Putamen (tissue), 1 donor: ENCODE results near the gene PTTG2.
"Not testable (repeated sequence)": the region's sequence is repeated elsewhere in the genome, so short reads cannot be mapped to it uniquely, and the experiment has no call there.

ENCODE experiments used
- DNase-seq: peaks from one replicate; pipeline ENCODE4 v3.0.0-alpha.2; 2016; ENCODE audit warnings: low spot score

PTTG2 gene

GRCh38 chr4:37956941-37957340, 3.3 kb upstream of the PTTG2 start:
- no peak for DNase-seq

- DNase-seq: no peak
Observed at GRCh38 chr4:37958932-37959331, 1.3 kb upstream of the PTTG2 start.

- DNase-seq: no peak
Observed at GRCh38 chr4:37960679-37961450, 667 bp downstream of the PTTG2 start.

- DNase-seq: no peak
Observed at GRCh38 chr4:37964734-37965457, 4.7 kb downstream of the PTTG2 start.

- no peak for DNase-seq
Observed at GRCh38 chr4:37966044-37966443, 5.8 kb downstream of the PTTG2 start.

- no peak for DNase-seq
Observed at GRCh38 chr4:37967736-37968135, 7.5 kb downstream of the PTTG2 start.

- no peak for DNase-seq
Observed at GRCh38 chr4:37968747-37969146, 8.5 kb downstream of the PTTG2 start.

GRCh38 chr4:37970702-37971101, 10.5 kb downstream of the PTTG2 start:
- no peak for DNase-seq

GRCh38 chr4:37971202-37971601, 11.0 kb downstream of the PTTG2 start:
- no peak for DNase-seq

GRCh38 chr4:37973441-37973840, 13.2 kb downstream of the PTTG2 start:
- no peak for DNase-seq

- DNase-seq: not testable (repeated sequence)
Observed at GRCh38 chr4:37975321-37975822, 15.2 kb downstream of the PTTG2 start.

GRCh38 chr4:37976507-37976906, 16.3 kb downstream of the PTTG2 start:
- no peak for DNase-seq

GRCh38 chr4:37976991-37977470, 16.8 kb downstream of the PTTG2 start:
- peak; percentile 30 for DNase-seq

GRCh38 chr4:37977471-37978247, 17.5 kb downstream of the PTTG2 start:
- peak; percentile 62 for DNase-seq

GRCh38 chr4:37978248-37978924, 18.2 kb downstream of the PTTG2 start:
- no peak for DNase-seq

GRCh38 chr4:37980246-37980645, 20.0 kb downstream of the PTTG2 start:
- no peak for DNase-seq

- no peak for DNase-seq
Observed at GRCh38 chr4:37981425-37981824, 21.2 kb downstream of the PTTG2 start.

- DNase-seq: no peak
Observed at GRCh38 chr4:37981844-37982720, 21.9 kb downstream of the PTTG2 start.

GRCh38 chr4:37982736-37983135, 22.5 kb downstream of the PTTG2 start:
- DNase-seq: no peak

- no peak for DNase-seq
Observed at GRCh38 chr4:37983951-37984350, 23.8 kb downstream of the PTTG2 start.
